Neural cell (in vitro differentiated cells): ENCODE data around the gene ANAPC2. TPM values are rescaled to one million over a fixed set of nuclear protein-coding genes. Genes with fewer than 3 reads are reported as not detected.

Experiments used
- H2AFZ ChIP-seq: fragments of 200-600, 300-800 bp; sonication (generic), shearing (Covaris generic); 2 replicates; pipeline ENCODE4 v1.6.0; 2014; ENCODE audit warnings: low read depth, mild to moderate bottlenecking, antibody characterized with exemption, low read length, moderate library complexity
- H3F3A ChIP-seq: fragments of 200-600 bp; shearing (Covaris generic); 2 replicates; pipeline ENCODE4 v1.6.1; 2016; ENCODE audit warnings: mild to moderate bottlenecking, moderate library complexity, mixed read lengths, antibody characterized with exemption, low read length; ENCODE audit not compliant: insufficient read depth, poor library complexity, severe bottlenecking
- H3K27ac ChIP-seq: fragments of 200-600, 300-800 bp; sonication (generic), shearing (Covaris generic); 2 replicates; pipeline ENCODE4 v1.5.1; 2014; ENCODE audit warnings: mild to moderate bottlenecking, low read length, moderate library complexity
- H3K27me3 ChIP-seq: fragments of 300-800, 200-600 bp; sonication (generic), shearing (Covaris generic); 2 replicates; pipeline ENCODE4 v1.6.0; 2014; ENCODE audit warnings: mild to moderate bottlenecking, low read depth, low read length, moderate library complexity; ENCODE audit not compliant: insufficient read depth
- H3K36me3 ChIP-seq: fragments of 300-800, 200-600 bp; sonication (generic), shearing (Covaris generic); 2 replicates; pipeline ENCODE4 v1.5.1; 2014; ENCODE audit warnings: mild to moderate bottlenecking, antibody characterized with exemption, low read length, moderate library complexity; ENCODE audit not compliant: insufficient read depth
- H3K4me2 ChIP-seq: fragments of 300-800, 200-600 bp; sonication (generic), shearing (Covaris generic); 2 replicates; pipeline ENCODE4 v1.6.0; 2014; ENCODE audit warnings: mild to moderate bottlenecking, low read length
- H3K4me3 ChIP-seq: fragments of 300-800, 200-600 bp; sonication (generic), shearing (Covaris generic); 2 replicates; pipeline ENCODE4 v1.5.1; 2014; ENCODE audit warnings: mild to moderate bottlenecking, low read length, moderate library complexity
- H3K79me2 ChIP-seq: fragments of 200-600 bp; shearing (Covaris generic); replicated peaks from 2 replicates; pipeline ENCODE4 v1.6.0; 2014; ENCODE audit warnings: mild to moderate bottlenecking, low read length, moderate library complexity; ENCODE audit not compliant: insufficient read depth
- H3K9ac ChIP-seq: fragments of 300-800, 200-600 bp; sonication (generic), shearing (Covaris generic); 2 replicates; pipeline ENCODE4 v1.6.1; 2016; ENCODE audit warnings: mild to moderate bottlenecking, low read length, mixed read lengths
- H3K9me2 ChIP-seq: fragments of 200-600 bp; shearing (Covaris generic); 2 replicates; pipeline ENCODE4 v1.6.1; 2016; ENCODE audit warnings: mild to moderate bottlenecking, low read length, mixed read lengths; ENCODE audit not compliant: insufficient read depth
- H3K9me3 ChIP-seq: fragments of 200-600, 300-800 bp; sonication (generic), shearing (Covaris generic); 2 replicates; pipeline ENCODE4 v1.6.1; 2016; ENCODE audit warnings: mild to moderate bottlenecking, mixed run types, low read length, moderate library complexity, mixed read lengths
- H4K20me1 ChIP-seq: fragments of 200-600 bp; shearing (Covaris generic); 2 replicates; pipeline ENCODE4 v1.6.1; 2016; ENCODE audit warnings: mild to moderate bottlenecking, mixed run types; ENCODE audit not compliant: insufficient read depth
- EP300 ChIP-seq: fragments of 450-650 bp; conservative IDR thresholded peaks from 2 replicates; pipeline ENCODE4 v1.6.1; 2014; ENCODE audit warnings: antibody characterized with exemption, mild to moderate bottlenecking, moderate library complexity; ENCODE audit not compliant: poor library complexity, severe bottlenecking
- EZH2 ChIP-seq: fragments of 200-600, 300-800 bp; shearing (Covaris generic), sonication (generic); IDR thresholded peaks from 2 replicates; pipeline ENCODE4 v1.6.1; 2014; ENCODE audit warnings: antibody characterized with exemption, low read length, borderline replicate concordance, mild to moderate bottlenecking; ENCODE audit not compliant: insufficient read depth, poor library complexity, severe bottlenecking
- MXI1 ChIP-seq: fragments of 450-650 bp; conservative IDR thresholded peaks from 2 replicates; pipeline ENCODE4 v1.6.1; 2014; ENCODE audit warnings: antibody characterized with exemption, mild to moderate bottlenecking; ENCODE audit not compliant: poor library complexity, severe bottlenecking
- POLR2AphosphoS5 ChIP-seq: IDR thresholded peaks from 2 replicates; pipeline ENCODE4 v1.6.1; 2012
- RAD21 ChIP-seq: fragments of 450-650 bp; conservative IDR thresholded peaks from 2 replicates; pipeline ENCODE4 v1.6.1; 2014; ENCODE audit warnings: antibody characterized with exemption, mild to moderate bottlenecking, moderate library complexity
- SMC3 ChIP-seq: fragments of 450-650 bp; conservative IDR thresholded peaks from 2 replicates; pipeline ENCODE4 v1.6.1; 2014; ENCODE audit warnings: antibody characterized with exemption, mild to moderate bottlenecking, moderate library complexity; ENCODE audit not compliant: poor library complexity
- TAF1 ChIP-seq: IDR thresholded peaks from 2 replicates; pipeline ENCODE4 v1.6.1; 2012; ENCODE audit warnings: low read depth
- polyA plus RNA-seq: library from polyadenylated mRNA; depleted of rRNA; stranded (reverse); fragments of >200 nt; gene quantifications from 2 replicates; pipeline ENCODE4 v1.2.3, GENCODE V29; 2014
- TF ChIP-seq, protein P1 (sequence below): fragments of 450-650 bp; IDR thresholded peaks from 2 replicates; pipeline ENCODE4 v1.5.1; 2014; ENCODE audit warnings: antibody characterized with exemption, mild to moderate bottlenecking, moderate library complexity; ENCODE audit not compliant: poor library complexity, severe bottlenecking
- TF ChIP-seq, protein P2 (sequence below): IDR thresholded peaks from 2 replicates; pipeline ENCODE4 v1.6.1; 2012; ENCODE audit warnings: borderline replicate concordance

ANAPC2 gene
- polyA plus RNA-seq, 1 donor from 2014 or later = 38.1 TPM

DNA sequence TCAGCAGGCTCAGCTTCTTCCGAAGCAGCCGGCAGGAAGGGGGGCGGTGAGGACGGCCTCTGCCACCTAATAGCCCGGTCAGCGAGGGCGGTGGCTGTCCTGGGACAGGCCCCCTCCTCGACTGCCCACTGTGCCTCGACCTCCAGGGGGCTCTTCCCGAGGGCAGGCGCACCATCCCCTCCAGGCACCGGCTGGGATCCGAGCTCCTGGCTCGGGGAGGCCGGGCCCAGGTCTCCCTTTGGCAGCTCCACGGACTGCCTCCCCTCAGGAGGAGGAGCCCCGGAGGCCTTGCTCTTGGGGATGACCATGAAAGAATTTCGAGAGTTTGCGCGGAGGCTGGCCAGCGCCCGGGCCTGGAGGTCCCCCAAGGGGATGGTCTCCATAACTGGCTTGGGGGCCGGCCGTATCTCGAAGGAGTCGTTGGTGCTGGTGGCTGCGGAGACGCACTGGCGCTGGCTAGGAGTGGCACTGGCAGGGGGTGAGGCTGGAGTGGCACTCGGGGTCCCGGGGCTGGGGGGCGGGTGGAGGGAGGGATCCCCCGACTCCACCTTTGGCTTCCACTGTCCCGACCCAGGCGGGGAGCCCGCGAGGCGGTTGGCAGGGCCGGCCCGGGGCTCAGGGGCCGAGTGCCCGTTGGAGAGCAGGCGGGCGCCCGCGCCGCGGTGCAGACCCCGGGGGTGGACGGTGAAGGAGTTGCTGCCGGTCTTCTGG lies 11.2 kb upstream of the ANAPC2 start:
- no peaks in the 10 kb centered on the region for H4K20me1 ChIP-seq
- peaks cover 11% of the 10 kb centered on the region for H3K79me2 ChIP-seq

DNA sequence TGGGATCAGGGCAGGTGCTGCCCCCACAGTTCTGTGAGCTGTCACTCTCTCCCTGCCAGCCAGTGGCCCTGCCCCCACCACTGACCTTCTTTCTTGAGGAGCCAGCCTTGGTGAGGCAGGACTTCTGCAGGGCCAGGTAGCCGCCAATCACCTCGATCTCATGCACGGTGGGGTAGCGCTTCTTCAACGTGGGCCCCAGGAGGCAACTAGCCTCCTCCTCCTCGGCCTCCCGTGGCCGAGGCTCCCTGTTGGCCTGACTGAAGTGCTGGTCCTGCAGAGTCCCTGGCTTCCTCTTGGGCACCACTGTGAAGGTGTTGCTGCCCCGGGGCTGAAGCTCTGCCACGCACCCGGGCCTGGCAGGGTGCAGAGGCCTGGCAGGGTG lies 10.5 kb upstream of the ANAPC2 start:
- Histone ChIP-seq H3K9me3 (no peaks in the 10 kb centered on the region), H3K36me3 (no peaks in the 10 kb centered on the region), H3K4me2 (no peak overlapping the region), H3K9ac (peak overlapping the region; percentile 54), H4K20me1 (no peaks in the 10 kb centered on the region), H3K4me3 (peak overlapping the region; percentile 65), H3K27me3 (no peaks in the 10 kb centered on the region), H3K79me2 (peaks cover 4% of the 10 kb centered on the region), H3F3A (no peaks in the 10 kb centered on the region), H2AFZ (no peak overlapping the region), H3K9me2 (no peaks in the 10 kb centered on the region), H3K27ac (no peak overlapping the region)
- TF ChIP-seq EP300 = no peak
- TF ChIP-seq EZH2 = no peak
- no peak for TF ChIP-seq MXI1
- TF ChIP-seq, protein P1, sequence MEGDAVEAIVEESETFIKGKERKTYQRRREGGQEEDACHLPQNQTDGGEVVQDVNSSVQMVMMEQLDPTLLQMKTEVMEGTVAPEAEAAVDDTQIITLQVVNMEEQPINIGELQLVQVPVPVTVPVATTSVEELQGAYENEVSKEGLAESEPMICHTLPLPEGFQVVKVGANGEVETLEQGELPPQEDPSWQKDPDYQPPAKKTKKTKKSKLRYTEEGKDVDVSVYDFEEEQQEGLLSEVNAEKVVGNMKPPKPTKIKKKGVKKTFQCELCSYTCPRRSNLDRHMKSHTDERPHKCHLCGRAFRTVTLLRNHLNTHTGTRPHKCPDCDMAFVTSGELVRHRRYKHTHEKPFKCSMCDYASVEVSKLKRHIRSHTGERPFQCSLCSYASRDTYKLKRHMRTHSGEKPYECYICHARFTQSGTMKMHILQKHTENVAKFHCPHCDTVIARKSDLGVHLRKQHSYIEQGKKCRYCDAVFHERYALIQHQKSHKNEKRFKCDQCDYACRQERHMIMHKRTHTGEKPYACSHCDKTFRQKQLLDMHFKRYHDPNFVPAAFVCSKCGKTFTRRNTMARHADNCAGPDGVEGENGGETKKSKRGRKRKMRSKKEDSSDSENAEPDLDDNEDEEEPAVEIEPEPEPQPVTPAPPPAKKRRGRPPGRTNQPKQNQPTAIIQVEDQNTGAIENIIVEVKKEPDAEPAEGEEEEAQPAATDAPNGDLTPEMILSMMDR = no peak
- TF ChIP-seq SMC3 = no peak
- no peak for TF ChIP-seq POLR2AphosphoS5
- no peak for TF ChIP-seq TAF1
- no peak for TF ChIP-seq RAD21
- TF ChIP-seq, protein P2, sequence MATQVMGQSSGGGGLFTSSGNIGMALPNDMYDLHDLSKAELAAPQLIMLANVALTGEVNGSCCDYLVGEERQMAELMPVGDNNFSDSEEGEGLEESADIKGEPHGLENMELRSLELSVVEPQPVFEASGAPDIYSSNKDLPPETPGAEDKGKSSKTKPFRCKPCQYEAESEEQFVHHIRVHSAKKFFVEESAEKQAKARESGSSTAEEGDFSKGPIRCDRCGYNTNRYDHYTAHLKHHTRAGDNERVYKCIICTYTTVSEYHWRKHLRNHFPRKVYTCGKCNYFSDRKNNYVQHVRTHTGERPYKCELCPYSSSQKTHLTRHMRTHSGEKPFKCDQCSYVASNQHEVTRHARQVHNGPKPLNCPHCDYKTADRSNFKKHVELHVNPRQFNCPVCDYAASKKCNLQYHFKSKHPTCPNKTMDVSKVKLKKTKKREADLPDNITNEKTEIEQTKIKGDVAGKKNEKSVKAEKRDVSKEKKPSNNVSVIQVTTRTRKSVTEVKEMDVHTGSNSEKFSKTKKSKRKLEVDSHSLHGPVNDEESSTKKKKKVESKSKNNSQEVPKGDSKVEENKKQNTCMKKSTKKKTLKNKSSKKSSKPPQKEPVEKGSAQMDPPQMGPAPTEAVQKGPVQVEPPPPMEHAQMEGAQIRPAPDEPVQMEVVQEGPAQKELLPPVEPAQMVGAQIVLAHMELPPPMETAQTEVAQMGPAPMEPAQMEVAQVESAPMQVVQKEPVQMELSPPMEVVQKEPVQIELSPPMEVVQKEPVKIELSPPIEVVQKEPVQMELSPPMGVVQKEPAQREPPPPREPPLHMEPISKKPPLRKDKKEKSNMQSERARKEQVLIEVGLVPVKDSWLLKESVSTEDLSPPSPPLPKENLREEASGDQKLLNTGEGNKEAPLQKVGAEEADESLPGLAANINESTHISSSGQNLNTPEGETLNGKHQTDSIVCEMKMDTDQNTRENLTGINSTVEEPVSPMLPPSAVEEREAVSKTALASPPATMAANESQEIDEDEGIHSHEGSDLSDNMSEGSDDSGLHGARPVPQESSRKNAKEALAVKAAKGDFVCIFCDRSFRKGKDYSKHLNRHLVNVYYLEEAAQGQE = no peak

More for the DNA sequence above, 11.2 kb upstream of the ANAPC2 start:
- Histone ChIP-seq H3K9ac (peak overlapping the region; percentile 54), H3K27me3 (no peaks in the 10 kb centered on the region), H3K27ac (no peak overlapping the region), H3F3A (no peaks in the 10 kb centered on the region), H3K4me3 (peak overlapping the region; percentile 65), H3K36me3 (no peaks in the 10 kb centered on the region), H3K9me3 (no peaks in the 10 kb centered on the region), H2AFZ (no peak overlapping the region), H3K9me2 (no peaks in the 10 kb centered on the region), H3K4me2 (no peak overlapping the region)
- no peak for TF ChIP-seq POLR2AphosphoS5
- TF ChIP-seq EP300 = no peak
- no peak for TF ChIP-seq EZH2
- TF ChIP-seq, protein P1 = no peak
- TF ChIP-seq, protein P2 = no peak
- no peak for TF ChIP-seq RAD21
- no peak for TF ChIP-seq SMC3
- no peak for TF ChIP-seq TAF1
- TF ChIP-seq MXI1 = no peak
